EH (cell line): Measurements from ENCODE around the gene C1QTNF8.

Experiments used
- DNase-seq: peaks from one replicate; pipeline ENCODE4 v3.0.0-alpha.2; 2015; ENCODE audit warnings: low read depth

The C1QTNF8 gene

DNA sequence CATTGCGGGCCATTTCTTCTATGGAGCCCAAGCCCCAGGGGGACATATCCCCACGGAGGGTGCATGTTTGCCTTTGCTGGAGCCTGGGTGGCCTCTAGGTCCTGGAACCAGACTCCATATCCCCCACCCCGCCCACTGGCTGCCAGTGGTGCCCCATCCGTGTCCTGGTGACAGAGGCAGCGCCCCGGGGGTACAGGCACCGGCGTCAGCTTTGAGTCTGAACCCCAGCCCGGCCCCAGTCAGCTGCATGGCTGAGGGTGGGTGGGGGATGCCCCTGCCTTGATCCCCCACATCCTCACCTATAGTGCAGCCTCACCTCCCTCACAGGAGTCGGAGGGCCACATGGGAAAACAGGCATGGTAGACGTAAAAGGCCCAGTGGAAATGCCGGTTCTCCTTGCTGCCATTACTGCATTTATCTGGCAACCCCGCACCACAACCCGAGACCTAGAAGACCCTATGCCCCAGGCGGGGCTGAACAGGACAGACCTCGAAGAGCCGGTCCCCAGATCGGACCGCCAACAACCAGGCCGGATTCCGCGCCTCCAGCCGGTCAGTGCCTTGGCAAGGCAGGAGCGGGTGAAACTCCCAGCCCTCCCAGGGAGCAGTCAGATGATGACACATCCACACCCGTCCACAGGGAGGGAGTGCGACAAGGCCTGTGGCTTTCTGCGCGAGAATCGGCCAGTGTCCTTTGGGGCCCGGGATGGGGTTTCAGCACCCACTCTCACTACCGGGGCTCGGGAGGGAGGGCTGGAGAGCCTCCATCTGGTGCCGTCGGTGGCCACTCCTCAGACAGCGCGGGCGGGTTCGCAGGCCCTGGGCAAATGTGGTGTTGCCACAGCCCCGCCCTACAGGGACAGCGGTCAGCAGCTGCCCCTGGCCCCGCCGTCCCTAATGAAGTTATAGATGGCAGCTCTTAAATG, 35.4 kb downstream of the C1QTNF8 start:
- no peak for DNase-seq

DNA sequence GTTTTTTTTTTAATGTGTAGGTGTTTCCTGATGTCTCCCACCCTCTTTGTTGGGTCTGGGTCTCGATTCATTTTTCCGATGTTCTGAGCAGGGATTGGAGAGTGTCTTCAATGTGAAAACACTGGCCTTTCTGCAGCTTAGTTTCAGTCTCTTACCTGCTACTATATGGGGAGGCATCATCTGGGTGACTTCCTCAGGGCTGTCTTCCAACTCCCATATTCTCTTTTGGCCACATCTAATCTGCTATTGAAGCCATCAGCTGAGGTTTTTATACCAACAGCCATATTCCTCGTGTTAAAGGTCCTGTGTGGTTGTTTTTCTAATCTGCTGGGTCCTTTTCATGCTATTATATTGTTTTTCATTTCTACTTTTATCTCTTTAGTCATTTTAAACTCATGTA, 36.7 kb downstream of the C1QTNF8 start:
- no peak for DNase-seq

DNA sequence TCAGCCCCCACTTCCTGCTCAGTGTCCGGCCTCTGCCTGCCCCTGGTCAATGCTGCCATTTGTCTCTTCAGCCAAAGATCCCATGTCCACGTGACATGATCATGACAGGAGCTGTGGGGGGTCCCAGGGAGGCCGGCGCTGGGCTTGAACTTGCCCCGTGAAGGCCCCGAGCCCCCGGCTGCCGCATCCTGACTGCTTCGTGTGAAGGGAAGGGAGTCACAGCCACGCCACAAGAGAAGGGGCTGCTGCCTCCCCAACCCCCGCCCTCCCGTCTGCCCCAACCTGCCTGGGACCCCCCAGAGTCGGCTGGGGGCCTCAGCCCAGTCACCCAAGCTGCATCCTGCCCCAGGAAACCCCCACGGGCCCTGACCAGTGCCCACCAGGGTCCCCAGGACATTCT, 37.8 kb downstream of the C1QTNF8 start:
- no peak for DNase-seq

DNA sequence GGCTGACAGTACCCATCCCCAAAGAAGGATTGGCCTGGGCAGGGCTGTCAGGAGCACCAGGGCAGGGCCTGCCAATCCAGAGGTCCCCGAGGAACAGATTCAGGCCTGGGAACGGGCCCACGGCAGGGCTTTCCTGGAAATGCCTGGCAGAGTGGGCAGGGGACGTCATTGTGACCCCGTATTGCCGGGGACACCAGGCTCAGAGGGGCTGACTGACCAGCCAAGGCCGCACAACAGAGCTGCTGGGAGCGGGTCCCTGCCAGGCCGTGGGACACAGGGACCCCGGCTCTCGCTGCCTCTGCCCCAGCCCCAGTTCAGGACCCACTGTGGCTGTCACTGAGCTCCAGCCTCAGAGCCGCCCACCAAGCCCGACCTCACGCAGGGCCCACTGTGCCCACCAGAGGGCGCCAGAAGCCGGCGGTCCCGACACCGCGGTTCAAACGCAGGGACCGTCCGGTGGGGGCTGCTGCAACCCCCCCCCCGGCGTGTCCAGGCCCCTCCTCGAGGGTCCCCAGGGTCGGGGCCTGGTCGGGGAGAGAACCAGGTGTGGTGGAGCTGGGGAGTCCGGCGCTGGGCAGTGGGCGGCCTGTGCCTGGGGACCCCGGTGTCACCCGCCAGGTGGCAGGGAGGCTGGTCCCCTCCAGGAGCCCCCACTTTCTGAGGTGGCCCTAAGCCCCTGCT, 38.7 kb downstream of the C1QTNF8 start:
- peak; percentile 6 for DNase-seq

DNA sequence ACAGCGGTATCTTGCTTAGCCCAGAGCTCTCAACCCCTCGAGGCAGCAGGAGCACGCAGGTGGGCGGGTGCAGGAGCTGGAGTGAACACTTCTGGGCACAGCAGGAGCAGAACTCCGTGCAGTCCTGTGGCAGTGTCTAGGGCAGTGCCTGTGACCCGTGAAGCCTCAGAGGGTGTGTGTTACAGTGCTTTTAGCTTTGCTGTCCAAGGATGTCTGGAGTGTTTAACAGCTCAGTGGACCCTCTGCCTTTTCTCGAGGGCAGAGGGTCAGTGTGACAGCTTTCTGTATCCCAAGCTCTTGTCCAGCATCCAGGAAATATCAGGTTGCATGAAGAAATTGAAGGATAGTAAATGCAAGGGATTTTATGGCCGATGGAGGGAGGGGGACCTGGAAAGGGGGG, 39.8 kb downstream of the C1QTNF8 start:
- DNase-seq, result no peak

DNA sequence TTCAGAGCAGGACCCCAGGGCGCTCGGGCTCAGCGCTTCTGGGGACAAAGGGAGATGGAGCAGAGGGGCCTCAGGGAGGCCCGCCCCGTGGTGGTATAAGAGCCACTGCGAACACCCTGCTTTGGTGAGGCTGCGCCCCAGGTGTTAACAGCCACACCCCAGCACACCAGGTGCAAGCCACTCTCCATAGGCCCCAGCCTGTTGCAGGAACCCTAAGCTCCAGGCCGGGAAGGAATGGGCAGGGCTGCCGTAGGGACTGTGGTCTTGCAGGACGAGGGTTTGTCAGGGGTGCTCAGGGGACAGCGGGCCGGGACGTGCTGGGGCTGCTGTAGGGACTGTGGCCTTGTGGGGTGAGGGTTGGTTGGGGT, 40.5 kb downstream of the C1QTNF8 start:
- DNase-seq, result no peak

DNA sequence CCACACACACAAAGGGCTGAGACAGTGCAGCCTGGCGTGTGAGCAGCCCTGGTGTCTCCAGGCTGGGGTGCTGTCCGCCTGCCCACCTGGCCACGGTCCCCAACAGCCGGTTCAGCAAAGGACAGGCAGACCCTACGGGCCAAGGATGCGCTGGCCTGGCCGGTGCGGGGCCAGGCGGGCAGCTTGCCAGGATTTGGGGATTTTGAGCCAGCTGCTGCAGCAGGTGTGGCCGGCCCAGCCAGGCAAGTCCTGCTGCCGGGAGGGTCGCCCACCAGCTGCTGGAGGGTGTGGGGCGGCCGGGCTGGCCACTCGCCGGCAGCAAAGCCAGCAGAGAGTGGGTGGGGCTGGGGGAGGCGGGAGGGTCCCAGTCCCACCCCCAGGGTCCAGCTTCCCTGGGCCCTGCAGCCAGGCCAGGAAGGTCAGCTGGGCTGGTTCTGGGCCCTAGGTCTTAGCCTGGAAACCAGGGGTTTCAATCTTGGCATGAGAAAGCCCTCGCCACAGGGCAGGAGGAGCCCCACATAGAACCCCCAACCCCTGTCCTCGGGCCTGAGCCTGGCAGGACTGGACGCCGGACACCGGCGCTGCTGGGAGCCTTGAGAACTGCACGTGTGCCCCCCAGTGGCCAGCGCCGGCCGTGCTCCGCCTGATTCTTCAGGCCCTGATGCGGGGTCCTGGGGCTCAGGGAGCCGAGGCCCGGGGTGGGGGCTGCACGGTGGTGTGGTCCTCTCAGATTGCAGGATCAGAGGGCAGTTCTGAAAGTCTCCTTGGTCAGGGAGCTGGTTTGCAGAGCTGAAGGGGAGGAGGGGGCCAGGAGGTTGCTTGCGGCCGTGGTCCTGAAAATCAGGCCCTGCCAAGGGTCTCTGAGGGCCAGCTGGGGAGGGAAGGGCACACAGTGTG, 41.1 kb downstream of the C1QTNF8 start:
- peak; percentile 50 for DNase-seq

DNA sequence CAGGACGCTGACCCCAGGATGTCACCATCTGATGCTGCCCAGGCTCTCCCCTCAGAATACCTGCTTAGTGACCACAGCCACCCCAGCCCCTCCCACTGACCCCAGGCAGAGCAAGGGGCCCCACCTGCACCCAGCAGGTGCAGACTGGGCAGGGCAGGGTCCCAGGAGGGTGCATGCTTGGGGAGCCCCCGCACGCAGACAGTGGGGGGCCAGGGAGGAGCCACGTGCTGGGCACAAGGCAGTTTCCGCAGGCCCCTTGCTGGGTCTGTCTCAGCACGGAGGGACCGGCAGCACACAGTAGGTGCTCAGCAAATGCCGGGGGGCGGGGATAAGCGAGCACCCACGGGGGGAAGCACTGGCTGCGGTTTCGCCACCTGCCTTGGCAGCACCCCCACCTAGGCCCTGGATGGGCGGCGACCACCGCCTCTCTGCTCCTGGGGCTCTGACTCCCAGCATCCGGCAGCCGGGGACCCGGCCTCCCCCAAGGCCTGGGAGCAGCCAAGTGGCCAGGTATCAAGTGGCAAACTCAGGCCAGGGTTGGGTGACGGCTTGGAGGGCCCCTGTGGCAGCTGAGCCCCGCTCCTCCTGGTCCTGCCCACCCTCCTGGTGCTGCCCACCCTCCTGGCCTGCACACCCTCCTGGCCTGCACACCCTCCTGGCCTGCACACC, 42.2 kb downstream of the C1QTNF8 start:
- DNase-seq, result no peak

DNA sequence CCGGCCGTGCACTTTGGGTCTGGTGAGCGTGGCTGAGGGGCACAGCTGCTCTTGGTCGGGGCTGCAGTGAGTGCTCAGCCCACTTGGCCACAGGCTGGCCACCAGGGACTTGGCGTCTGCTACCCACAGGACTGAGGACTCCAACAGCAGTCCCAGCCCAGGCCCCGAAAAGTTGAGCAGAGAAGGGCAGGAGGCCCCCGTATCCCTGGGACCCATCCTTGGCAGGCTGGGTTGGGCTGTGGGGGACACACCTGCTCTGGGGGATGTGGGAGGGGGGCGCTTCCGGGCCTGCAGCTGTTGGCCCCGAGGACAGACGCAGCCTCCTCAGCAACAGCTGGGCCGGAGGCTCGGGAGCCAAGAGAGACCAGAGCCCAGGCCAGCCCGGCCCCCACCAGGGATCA, 42.9 kb downstream of the C1QTNF8 start:
- no peak for DNase-seq

DNA sequence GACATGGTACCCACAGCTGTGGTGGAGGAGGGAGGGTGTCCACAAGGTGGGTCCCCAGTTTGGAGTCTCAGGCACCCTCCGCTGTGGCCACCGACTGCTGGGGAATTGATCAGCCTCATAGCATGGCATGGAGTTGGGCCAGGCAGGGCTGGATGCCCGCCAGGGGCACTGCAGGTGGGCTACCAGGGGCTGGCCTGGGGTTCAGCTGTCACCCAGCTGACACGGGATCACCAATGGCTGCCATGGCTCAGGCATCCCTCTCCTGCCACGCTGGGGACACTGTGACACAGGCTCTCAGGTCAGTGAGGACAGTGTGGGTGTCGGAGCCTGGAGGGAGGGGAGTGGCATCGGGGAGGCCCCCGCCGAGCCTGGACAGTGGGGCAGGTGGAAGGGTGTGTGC, 43.3 kb downstream of the C1QTNF8 start:
- no peak for DNase-seq

DNA sequence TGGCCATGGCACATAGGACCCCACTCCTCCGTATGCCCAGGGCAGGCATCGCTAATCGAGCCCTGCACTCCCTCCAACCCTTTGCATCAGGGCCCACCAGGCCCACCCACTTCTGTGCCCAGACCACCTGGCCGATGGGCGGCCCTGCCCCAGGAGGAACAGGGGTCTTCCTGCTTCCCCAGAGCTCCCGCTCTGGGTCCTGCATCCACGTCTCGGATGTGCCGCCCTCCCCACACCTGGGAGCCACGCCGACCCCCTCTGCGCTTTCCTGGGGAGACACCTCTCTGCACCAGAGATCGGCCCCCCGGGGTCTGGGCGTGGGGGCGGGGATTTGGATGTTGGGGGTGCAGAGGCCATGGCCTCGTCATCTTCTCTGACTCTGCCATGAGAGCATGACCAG, 44.6 kb downstream of the C1QTNF8 start:
- no peak for DNase-seq

DNA sequence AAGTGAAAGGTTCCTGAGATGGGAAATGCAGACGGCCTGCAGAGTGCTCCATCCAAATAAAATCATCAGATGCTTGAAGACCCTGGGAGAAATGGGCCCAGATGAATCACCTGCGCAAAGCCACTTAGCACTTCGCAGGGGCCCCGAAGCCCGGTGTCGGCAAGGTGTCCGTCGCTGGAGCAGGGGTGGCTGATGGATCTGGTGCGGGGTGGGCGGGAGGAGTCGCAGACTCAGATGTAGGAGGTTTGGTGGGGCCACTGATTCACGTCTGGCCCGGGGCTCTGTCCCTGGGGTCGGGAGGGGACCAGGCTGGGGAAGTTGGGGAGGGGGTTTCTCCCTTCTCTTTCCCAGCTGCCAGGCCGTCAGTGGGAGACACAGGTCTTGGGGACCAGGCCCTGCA, 45.1 kb downstream of the C1QTNF8 start:
- DNase-seq, result no peak

DNA sequence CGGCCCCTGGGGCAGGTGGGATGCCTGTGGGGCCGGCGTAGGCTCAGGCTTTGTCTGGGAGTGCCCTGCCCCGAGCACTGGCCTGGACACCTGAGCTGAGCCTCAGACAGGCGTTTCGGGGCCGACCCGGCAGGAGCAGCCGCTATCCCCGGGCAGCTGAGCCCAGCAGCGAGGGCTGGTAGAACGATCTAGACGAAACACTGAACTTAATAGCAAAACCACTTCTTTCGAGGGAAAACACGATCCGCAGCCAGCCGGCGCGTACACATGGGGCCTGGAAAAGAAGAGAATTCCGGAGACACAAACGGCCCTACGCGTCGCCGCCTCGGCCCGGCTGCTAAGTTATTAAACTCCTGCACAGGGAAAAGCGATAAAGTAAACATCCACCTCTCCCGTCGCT, 45.5 kb downstream of the C1QTNF8 start:
- no peak for DNase-seq

DNA sequence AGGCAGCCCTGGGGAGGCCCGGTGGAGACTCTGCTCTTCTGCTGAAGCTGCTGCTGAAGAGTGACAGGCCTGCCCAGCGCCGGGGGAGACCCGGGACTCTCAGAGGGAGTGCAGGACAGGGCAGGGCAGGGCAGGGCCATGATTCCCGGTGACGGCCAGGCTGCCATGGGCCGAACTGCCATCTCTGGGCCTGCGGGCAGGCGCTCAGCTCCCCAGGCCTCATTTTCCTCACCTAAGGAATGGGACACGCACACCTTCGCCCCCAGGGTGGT, 46.1 kb downstream of the C1QTNF8 start:
- no peak for DNase-seq

DNA sequence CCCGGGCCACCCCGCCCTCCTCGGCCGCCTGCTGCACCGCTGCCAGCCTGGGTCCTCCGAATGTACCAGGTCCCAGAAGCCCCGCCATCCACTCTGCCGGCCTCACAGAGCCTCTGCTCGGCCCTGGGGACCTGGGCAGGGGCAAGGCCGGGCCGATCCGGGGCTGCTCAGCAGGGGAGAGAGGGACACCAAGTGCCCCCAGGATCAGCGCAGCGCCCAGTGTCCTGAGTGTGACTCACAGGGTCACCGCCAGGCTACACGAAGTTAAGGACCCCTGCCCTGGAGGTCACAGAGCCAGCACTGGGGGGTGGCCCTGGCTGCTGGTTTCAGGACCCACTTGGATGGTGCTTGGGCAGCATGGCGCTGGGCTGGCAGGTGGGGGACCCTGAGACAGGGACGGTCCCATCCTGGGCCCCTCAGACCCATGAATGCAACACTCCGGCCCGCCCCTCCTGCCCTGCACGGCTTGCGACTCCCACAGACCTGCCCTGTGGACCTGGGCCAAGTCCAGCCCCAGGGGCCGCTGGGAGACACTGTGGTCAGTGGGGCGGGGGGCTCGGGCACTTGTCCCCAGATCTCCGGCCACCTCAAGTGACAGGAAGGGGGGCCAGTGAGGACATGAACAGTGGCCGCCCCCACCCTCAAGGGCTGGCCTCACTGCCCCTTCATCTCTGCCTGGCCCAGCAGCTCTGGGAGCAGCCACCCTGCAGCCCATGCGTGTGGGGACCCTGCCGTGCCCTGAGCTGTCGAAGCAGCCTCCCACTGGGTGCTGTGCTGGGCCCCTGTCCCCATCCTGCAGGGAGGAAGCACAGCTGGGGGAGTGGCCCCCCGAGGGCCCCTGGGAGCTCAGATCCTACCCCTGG, 46.7 kb downstream of the C1QTNF8 start:
- DNase-seq, result no peak

DNA sequence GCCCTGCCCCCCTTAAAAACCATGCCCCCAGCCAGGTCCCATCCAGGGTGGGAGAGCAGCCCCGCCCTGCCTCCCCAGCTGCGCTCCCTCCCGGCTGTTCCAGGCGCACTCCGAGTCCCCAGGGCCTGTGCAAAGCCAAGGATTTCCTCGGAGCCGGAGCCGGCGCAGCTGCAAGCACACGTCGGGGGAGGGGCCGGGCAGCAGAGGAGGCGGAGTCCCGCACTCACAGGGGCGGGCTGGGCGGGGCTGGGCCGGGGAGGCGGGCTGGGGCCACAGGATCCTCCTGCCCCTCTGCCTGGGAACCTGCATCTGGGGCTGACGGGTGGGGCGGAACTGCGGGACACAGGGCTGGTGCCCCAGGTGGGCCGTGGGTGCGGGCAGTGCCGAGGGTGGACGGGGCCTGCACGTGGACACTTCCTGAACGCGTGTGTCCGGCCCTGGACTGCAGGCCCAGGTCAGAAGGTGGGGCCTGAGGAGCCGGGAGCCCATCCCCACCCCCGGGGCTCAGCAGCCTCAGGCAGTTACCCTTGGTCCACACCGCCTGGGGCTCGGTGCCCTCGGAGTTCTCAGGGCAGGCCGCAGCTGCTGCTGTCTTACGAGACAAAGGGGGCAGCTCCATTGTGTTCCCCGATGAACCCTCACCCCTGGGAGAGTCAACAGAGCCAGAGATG, 47.5 kb downstream of the C1QTNF8 start:
- peak; percentile 26 for DNase-seq

DNA sequence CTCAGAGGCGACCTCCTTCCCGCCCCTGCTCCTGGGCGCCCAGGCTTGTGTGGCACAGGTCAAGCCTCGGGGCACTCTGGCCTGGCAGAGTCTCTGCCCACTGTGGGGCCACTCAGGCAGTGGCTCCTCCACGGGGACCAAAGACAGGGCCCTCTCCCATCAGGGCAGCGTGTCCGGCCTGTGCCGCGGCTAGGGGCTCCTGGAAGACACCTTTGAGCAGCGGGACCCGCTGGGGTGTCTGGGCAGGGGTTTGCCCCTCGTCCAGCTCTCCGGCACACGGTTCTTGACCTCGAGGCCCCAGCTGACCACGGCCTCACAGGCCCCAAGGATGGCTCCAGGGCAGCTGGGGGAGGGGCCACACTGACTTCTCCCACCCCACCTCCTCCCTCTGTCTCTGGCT, 48.2 kb downstream of the C1QTNF8 start:
- no peak for DNase-seq

DNA sequence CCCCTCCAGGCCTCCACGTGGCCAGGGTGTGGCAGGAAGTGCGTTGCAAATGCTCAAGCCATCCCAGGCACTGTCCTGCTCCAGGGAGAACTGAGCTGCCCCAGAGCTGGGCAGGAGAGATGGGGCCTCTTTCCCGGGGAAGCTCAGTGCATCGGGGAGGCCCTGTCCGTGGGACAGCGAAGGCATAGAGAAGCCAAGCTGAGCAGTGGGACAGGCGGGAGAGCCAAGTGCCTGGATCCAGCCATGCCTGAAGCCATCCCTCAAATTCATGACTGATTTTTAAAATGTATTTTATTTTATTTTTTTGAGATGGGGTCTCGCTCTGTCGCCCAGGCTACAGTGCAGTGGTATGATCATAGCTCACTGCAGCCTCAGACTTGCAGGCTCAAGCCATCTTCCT, 48.9 kb downstream of the C1QTNF8 start:
- DNase-seq, result no peak

DNA sequence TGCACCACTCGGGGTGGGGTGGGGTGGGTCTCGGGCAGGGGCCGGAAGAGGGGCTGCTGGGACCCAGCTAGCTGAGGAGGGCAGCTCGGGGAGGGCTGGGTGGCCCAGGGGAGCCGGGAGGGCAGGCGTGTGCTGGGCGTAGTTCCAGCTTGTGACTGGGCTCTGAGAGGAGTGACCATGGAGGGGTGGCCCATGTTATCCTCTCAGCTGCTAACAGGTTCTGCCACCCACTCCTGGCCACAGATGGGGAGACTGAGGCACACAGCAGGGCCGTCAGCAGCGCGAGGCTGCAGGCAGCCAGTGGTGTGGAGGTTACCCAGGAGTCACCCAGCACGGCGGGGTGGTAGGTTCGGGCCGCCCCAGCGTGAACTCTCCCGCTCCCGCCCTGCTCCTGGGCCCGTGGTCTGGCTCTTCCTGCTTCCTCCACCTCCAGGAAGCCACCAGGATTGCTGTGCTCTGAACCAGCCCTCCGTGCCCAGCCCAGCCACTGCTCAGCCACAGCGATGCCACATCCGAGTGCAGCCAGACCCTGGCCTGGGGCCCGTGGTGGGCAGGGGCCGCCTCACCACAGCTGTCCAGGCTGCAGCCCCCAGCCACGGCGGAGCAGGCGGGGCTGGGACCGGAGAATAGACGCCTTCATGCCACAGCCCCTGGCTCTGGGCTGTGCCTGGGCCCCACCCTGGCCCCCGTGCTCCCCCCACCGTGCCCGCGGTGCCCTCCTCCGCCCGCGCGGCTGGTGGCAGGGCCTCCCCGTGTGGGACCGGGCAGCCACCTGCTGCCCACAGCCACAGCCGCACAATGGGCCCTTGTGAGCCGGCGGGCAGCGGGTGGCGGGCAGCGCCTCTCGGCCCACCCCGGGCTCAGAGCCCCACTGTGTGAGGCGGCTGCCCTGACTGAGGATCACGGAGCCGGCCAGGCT, 49.8 kb downstream of the C1QTNF8 start:
- DNase-seq, result no peak
